ENCODE data around the gene CHPF2.

The CHPF2 gene

DNA sequence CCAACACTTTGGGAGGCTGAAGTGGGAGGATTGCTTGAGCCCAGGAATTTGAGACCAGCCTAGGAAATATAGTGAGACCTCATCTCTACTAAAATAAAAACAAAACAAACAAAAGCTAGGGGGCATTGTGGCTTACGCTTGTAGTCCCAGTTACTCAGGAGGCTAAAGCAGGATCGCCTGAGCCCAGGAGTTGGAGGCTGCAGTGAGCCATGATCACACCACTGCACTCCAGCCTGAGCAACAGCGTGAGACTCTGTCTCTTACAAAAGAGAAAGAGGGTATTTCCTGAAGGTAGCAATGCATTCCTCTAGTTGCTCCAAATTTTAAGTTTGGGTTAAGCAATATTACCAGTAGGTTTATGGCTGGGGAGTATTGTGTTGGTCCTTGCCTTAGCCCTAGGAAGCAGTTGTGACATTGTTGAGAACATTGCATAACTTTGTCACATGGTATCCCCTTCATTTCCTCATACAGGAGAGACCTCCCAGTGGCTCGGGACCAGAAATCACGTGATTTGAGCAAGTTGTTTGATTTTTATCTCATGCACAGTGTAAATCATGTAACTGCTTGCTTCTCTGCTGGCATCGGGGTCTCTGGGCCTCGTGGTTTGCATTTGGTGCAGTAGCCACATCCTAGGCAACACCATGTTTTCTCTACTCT lies 39.5 kb downstream of the CHPF2 start:
- DNase-seq = no peak

DNA sequence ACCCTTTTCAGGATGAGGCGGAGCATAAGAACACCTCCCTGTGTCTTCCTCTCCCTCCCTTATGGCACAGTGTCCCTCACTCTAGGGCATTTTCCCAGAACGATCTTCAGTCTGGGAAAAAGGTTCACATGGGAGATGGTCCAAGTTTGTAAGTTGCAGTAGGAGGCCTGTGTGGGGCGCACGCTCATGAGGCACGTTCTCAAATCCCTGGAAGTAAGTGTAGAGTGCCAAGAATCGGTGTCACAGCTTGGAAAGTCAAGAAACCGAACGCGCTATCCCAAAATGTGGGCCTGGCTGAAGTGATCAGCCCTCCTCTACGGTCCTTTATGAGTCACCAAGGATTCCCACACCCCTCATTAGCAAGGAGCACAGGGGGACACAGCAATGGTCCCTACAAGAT lies 40.1 kb downstream of the CHPF2 start:
- no peak for DNase-seq

DNA sequence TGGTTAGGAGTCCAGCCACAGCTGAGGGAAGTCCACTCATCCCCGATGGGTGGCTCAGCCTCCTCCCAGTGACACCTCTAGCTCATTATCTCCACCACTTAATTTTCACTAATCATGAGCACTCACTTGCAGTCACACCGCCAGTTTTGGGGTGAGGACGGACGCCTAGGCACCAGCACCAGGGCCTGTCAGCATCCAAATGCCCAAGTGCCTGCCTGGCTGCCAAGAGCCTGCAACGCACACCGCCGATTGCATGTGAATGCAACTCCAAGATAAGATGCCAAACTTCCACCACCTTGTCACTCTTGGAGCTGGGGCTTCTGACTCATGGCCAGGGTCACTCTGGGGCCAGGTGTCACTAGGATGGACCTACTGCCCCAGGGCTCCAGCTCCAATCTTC lies 40.6 kb downstream of the CHPF2 start:
- DNase-seq = no peak

GRCh38 chr7:151273651-151274390 lies 41.5 kb downstream of the CHPF2 start:
- DNase-seq = no peak

GRCh38 chr7:151274396-151274795 lies 42.1 kb downstream of the CHPF2 start:
- DNase-seq = no peak

DNA sequence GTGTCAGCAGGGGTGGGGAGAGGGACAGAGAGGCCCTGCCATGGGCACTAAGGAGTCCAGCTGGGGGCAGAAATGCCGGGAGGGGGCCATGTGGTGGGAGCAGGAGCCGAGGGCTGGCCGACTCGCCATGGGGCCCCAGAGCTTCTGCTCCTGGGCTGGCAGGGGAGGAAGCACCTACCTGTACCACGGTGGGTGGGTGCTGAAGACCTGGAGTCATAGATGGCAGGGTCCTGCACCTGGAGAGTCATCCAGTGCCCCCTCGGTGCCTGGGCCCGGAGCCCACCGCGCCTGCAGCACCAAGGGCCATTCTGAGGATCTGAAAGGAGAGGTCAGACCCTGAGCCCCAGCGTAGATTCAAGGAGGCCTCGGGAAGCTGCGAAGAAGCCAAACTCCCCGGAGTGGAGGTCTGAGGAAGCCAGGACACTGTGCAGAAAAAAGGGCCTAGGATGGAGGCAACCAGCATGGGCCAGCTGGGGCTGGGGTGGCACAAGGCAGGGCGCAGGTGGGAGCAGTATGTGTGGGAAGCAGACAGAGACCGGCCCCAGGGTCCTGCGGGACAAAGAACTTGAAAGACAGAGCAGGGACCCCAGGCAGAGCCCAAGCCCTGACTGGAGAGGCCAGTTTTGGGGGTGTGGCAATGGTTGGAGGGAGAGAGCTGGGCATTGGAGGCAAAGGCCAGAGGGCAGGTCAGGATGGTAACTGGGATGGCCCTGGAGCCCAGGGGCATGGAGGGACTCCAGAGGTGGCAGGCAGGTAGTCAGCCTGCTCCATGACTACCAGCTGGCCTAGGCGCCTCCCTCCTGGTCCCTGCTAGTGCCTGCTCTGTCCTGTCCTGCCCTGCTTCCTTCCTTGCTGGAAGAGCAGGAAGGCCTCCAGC lies 42.9 kb downstream of the CHPF2 start:
- no peak for DNase-seq

DNA sequence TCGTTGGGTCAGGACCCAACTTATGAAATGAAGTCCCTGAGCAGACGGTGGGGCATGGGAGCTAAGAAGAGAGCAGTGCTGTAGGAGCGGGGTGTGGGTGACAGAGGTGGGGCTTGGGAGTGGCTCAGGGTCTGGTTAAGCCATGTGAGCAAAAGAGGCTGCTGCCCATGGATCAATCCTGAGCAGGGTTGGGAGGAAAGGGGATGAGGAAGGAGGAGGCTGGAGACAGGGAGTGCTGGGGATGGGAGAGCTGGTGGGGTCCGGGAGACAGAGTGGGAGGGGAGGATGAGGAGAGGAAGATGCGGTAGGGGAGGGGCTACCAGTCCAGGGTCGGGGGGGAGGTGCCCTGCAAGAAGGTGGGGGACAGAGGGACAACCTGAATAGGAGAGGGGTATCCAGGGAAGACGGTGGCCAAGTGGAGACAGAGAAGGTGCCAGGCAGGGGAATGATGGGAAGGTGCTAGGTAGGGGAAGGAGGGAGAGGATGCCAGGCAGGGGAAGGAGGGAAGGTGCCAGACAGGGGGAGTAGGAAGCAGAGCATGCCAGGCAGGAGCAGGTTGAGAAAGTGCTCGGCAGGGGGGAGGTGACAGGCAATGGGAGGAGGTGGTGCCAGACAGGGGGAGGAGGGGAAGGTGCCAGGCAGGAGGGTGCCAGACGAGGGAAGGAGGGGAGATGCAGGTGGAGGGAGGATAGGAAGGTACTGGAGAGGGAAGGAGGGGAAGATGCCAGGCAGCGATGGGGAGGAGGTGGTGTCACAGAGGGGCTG lies 43.7 kb downstream of the CHPF2 start:
- DNase-seq = no peak

GRCh38 chr7:151276666-151277590 lies 44.6 kb downstream of the CHPF2 start:
- no peak for DNase-seq

GRCh38 chr7:151277631-151278030 lies 45.3 kb downstream of the CHPF2 start:
- DNase-seq = no peak

DNA sequence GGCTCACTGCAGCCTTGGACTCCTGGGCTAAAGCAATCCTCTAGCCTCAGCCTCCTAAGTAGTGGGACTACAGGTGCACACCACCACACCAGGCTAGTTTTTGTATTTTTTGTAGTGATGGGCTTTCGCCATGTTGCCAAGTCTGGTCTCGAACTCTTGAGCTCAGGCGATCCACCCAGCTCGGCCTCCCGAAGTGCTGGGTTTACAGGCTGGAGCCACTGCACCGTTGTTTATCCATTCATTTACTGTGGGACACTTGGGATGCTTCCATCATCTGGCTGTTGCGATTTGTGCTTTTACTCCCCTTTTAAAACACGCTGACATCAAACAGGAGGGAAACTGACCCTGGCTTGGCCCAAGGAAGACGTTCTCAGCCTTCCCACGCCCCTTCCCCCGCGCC lies 46.7 kb downstream of the CHPF2 start:
- no peak for DNase-seq

DNA sequence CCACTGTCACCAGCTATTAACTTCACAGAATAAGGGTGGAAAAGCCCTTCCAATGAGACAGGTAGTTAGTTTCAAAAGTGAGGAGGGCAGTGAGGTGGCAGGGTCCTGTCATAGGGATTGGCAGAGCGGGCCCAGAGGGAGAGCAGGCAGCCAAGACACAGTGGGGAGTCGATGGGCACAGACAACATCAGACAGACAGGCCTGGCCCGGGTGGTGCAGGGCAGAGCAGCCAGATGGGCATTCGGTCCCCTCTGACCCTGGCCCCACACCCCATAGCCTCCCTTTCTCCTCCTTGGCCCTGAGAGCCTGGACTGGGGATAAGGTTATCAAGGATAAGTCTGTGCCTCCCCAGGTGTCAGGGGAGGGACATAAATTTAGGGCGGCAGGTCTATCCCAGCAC lies 47.6 kb downstream of the CHPF2 start:
- DNase-seq = no peak

- DNase-seq = no peak
Observed at GRCh38 chr7:151280388-151281019, 48.2 kb downstream of the CHPF2 start.

DNA sequence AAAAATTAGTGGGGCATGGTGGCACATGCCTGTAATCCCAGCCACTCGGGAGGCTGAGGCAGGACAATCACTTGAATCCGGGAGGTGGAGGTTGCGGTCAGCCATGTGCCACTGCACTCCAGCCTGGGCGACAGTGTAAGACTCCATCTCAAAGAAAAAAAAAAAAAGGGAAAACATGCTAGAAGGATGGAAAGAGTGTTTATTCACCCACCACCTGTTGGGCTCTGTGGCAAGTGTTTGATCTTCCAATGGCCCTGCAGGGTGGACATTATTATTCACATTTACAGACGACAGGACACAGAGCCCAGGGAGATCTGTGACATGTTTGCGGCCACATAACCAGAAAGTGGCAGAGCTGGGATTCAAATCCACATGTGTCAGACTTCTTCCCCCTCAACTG lies 49.4 kb downstream of the CHPF2 start:
- DNase-seq = no peak

GRCh38 chr7:151282111-151282510 lies 49.8 kb downstream of the CHPF2 start:
- no peak for DNase-seq

GRCh38 chr7:151283302-151283701 lies 51.0 kb downstream of the CHPF2 start:
- no peak for DNase-seq

DNA sequence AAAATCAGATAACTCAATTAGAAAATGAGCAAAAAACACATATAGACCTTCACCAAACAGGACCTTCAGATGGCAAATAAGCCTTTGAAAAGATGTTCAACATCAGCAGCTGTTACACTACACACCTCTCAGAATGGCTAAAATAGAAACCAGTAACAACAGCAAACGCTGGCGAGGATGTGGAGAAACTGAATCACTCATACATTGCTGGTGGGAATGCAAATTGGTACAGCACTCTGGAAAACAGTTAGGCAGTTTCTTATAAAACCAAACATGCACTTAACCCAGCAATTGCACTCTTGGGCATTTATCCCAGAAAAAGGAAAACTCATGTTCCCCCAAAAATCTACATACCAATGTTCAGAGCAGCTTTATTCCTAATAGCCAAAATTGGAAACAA lies 53.9 kb downstream of the CHPF2 start:
- no peak for DNase-seq
